HEK293 (cell line): Measurements from ENCODE around the gene LAPTM4A.

Experiments
- EGR2 ChIP-seq: fragments of 450-650 bp; formaldehyde crosslinking; IDR thresholded peaks from 2 replicates; pipeline ENCODE4 v1.5.1; 2016; ENCODE audit warnings: low read depth, missing biosample characterization, missing genetic modification characterization
- KLF10 ChIP-seq: fragments of 450-650 bp; IDR thresholded peaks from 2 replicates; pipeline ENCODE4 v1.5.1; 2018; ENCODE audit warnings: missing biosample characterization, mild to moderate bottlenecking, missing genetic modification characterization
- KLF7 ChIP-seq: fragments of 450-650 bp; formaldehyde crosslinking; IDR thresholded peaks from 2 replicates; pipeline ENCODE4 v1.5.1; 2016; ENCODE audit warnings: missing biosample characterization, missing genetic modification characterization, borderline replicate concordance
- SCRT1 ChIP-seq: fragments of 450-650 bp; formaldehyde crosslinking; IDR thresholded peaks from 2 replicates; pipeline ENCODE4 v1.5.1; 2016; ENCODE audit warnings: missing biosample characterization, missing genetic modification characterization, borderline replicate concordance
- ZBTB17 ChIP-seq: fragments of 450-650 bp; formaldehyde crosslinking; IDR thresholded peaks from 2 replicates; pipeline ENCODE4 v1.5.1; 2016; ENCODE audit warnings: missing biosample characterization, missing genetic modification characterization
- ZBTB7A ChIP-seq: fragments of 450-650 bp; formaldehyde crosslinking; IDR thresholded peaks from 2 replicates; pipeline ENCODE4 v1.5.1; 2016; ENCODE audit warnings: low read depth, missing biosample characterization, missing genetic modification characterization
- ZEB2 ChIP-seq: fragments of 450-650 bp; formaldehyde crosslinking; IDR thresholded peaks from 2 replicates; pipeline ENCODE4 v1.5.1; 2016; ENCODE audit warnings: missing biosample characterization, missing genetic modification characterization
- ZFHX2 ChIP-seq: fragments of 450-650 bp; formaldehyde crosslinking; conservative IDR thresholded peaks from 2 replicates; pipeline ENCODE4 v1.5.1; 2016; ENCODE audit warnings: missing biosample characterization, missing genetic modification characterization
- ZNF335 ChIP-seq: fragments of 450-650 bp; formaldehyde crosslinking; conservative IDR thresholded peaks from 2 replicates; pipeline ENCODE4 v1.5.1; 2016; ENCODE audit warnings: missing biosample characterization, missing genetic modification characterization
- ZNF341 ChIP-seq: fragments of 450-650 bp; formaldehyde crosslinking; IDR thresholded peaks from 2 replicates; pipeline ENCODE4; 2016; ENCODE audit warnings: low read depth, missing biosample characterization, missing genetic modification characterization
- ZNF391 ChIP-seq: fragments of 450-650 bp; formaldehyde crosslinking; IDR thresholded peaks from 2 replicates; pipeline ENCODE4 v1.5.1; 2016; ENCODE audit warnings: low read depth, missing biosample characterization, missing genetic modification characterization, borderline replicate concordance
- ZNF501 ChIP-seq: fragments of 450-650 bp; formaldehyde crosslinking; IDR thresholded peaks from 2 replicates; pipeline ENCODE4 v1.5.1; 2016; ENCODE audit warnings: missing biosample characterization, missing genetic modification characterization
- ZNF561 ChIP-seq: fragments of 450-650 bp; IDR thresholded peaks from 2 replicates; pipeline ENCODE4 v1.5.1; 2018; ENCODE audit warnings: missing biosample characterization, missing genetic modification characterization, borderline replicate concordance
- ZNF777 ChIP-seq: fragments of 450-650 bp; formaldehyde crosslinking; IDR thresholded peaks from 2 replicates; pipeline ENCODE4 v1.5.1; 2017; ENCODE audit warnings: missing biosample characterization, missing genetic modification characterization, borderline replicate concordance
- TF ChIP-seq, protein P1 (sequence below): fragments of 450-650 bp; formaldehyde crosslinking; IDR thresholded peaks from 2 replicates; pipeline ENCODE4 v1.5.1; 2016; ENCODE audit warnings: missing biosample characterization, missing genetic modification characterization
- TF ChIP-seq, protein P2 (sequence below): fragments of 450-650 bp; IDR thresholded peaks from 2 replicates; pipeline ENCODE4 v1.5.1; 2018; ENCODE audit warnings: missing biosample characterization, missing genetic modification characterization
- TF ChIP-seq, protein P3 (sequence below): fragments of 450-650 bp; formaldehyde crosslinking; IDR thresholded peaks from 2 replicates; pipeline ENCODE4 v1.5.1; 2017; ENCODE audit warnings: missing biosample characterization, missing genetic modification characterization
- TF ChIP-seq, protein P4 (sequence below): fragments of 450-650 bp; formaldehyde crosslinking; IDR thresholded peaks from 2 replicates; pipeline ENCODE4 v1.5.1; 2016; ENCODE audit warnings: missing biosample characterization, missing genetic modification characterization
- TF ChIP-seq, protein P5 (sequence below): fragments of 450-650 bp; formaldehyde crosslinking; IDR thresholded peaks from 2 replicates; pipeline ENCODE4 v1.5.1; 2016; ENCODE audit warnings: missing biosample characterization, missing genetic modification characterization
- TF ChIP-seq, protein P6 (sequence below): fragments of 450-650 bp; formaldehyde crosslinking; IDR thresholded peaks from 2 replicates; pipeline ENCODE4 v1.5.1; 2017; ENCODE audit warnings: missing biosample characterization, missing genetic modification characterization
- TF ChIP-seq, protein P7 (sequence below): fragments of 450-650 bp; formaldehyde crosslinking; optimal IDR thresholded peaks from 2 replicates; pipeline ENCODE3; 2016; ENCODE audit warnings: missing biosample characterization, mild to moderate bottlenecking, missing genetic modification characterization

Gene LAPTM4A

DNA sequence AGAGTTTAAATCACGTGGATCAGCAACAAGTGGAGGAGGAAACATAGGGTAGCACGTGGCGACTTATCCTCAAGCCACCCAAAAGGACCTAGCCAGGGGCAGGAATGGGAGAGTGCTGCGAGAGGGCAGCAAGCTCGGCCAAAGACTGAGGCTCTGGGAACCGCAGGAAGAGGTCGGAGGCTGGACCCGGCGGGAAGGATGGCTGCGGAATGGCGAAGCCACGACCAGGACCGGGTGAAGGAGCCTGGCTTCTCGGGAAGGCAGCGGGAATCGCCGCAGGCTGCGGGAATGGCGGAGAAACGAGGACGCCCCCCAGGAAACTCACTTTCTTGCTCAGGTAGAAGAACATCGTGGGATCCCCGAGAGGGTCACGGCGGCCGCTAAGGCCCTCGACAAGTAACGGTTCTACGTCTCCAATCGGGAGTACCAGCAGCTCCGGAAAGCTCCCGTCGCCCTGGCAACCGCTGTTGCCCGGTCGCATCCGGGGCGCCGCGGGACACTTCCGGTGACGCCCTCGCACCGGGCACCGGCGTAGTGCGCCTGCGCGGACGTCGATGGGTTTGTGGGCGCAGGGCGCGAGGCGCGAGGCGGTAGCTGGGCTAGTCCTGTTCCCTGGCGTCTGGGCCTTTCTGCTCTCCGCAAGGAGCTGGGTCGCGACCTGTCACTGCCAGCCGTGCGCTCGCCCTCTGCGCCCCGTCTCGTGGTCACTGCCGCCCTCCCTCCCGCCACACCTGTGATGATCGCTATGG is 61.6 kb downstream of the LAPTM4A start, which contains the start of gene WDR35 (continued):
- TF ChIP-seq, protein P1, sequence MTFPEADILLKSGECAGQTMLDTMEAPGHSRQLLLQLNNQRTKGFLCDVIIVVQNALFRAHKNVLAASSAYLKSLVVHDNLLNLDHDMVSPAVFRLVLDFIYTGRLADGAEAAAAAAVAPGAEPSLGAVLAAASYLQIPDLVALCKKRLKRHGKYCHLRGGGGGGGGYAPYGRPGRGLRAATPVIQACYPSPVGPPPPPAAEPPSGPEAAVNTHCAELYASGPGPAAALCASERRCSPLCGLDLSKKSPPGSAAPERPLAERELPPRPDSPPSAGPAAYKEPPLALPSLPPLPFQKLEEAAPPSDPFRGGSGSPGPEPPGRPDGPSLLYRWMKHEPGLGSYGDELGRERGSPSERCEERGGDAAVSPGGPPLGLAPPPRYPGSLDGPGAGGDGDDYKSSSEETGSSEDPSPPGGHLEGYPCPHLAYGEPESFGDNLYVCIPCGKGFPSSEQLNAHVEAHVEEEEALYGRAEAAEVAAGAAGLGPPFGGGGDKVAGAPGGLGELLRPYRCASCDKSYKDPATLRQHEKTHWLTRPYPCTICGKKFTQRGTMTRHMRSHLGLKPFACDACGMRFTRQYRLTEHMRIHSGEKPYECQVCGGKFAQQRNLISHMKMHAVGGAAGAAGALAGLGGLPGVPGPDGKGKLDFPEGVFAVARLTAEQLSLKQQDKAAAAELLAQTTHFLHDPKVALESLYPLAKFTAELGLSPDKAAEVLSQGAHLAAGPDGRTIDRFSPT = peak; percentile 95
- peak; percentile 57 for TF ChIP-seq ZNF335
- TF ChIP-seq ZBTB17 (tag by site-specific recombination) = peak; percentile 86
- TF ChIP-seq, protein P2, sequence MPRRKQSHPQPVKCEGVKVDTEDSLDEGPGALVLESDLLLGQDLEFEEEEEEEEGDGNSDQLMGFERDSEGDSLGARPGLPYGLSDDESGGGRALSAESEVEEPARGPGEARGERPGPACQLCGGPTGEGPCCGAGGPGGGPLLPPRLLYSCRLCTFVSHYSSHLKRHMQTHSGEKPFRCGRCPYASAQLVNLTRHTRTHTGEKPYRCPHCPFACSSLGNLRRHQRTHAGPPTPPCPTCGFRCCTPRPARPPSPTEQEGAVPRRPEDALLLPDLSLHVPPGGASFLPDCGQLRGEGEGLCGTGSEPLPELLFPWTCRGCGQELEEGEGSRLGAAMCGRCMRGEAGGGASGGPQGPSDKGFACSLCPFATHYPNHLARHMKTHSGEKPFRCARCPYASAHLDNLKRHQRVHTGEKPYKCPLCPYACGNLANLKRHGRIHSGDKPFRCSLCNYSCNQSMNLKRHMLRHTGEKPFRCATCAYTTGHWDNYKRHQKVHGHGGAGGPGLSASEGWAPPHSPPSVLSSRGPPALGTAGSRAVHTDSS (tag by site-specific recombination) = no peak
- peak; percentile 76 for TF ChIP-seq ZFHX2
- TF ChIP-seq KLF10 (tag by site-specific recombination) = peak; percentile 33; the same call in 1 of the 2 replicates
- TF ChIP-seq ZNF501 (tag by site-specific recombination) = peak; percentile 41; the same call in 1 of the 2 replicates
- TF ChIP-seq ZNF341 (tag by site-specific recombination) = peak; percentile 96
- TF ChIP-seq, protein P3, sequence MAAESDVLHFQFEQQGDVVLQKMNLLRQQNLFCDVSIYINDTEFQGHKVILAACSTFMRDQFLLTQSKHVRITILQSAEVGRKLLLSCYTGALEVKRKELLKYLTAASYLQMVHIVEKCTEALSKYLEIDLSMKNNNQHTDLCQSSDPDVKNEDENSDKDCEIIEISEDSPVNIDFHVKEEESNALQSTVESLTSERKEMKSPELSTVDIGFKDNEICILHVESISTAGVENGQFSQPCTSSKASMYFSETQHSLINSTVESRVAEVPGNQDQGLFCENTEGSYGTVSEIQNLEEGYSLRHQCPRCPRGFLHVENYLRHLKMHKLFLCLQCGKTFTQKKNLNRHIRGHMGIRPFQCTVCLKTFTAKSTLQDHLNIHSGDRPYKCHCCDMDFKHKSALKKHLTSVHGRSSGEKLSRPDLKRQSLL (tag by site-specific recombination) = no peak
- peak; percentile 34; the same call in 1 of the 2 replicates for TF ChIP-seq ZNF391 (tag by site-specific recombination)
- TF ChIP-seq, protein P4, sequence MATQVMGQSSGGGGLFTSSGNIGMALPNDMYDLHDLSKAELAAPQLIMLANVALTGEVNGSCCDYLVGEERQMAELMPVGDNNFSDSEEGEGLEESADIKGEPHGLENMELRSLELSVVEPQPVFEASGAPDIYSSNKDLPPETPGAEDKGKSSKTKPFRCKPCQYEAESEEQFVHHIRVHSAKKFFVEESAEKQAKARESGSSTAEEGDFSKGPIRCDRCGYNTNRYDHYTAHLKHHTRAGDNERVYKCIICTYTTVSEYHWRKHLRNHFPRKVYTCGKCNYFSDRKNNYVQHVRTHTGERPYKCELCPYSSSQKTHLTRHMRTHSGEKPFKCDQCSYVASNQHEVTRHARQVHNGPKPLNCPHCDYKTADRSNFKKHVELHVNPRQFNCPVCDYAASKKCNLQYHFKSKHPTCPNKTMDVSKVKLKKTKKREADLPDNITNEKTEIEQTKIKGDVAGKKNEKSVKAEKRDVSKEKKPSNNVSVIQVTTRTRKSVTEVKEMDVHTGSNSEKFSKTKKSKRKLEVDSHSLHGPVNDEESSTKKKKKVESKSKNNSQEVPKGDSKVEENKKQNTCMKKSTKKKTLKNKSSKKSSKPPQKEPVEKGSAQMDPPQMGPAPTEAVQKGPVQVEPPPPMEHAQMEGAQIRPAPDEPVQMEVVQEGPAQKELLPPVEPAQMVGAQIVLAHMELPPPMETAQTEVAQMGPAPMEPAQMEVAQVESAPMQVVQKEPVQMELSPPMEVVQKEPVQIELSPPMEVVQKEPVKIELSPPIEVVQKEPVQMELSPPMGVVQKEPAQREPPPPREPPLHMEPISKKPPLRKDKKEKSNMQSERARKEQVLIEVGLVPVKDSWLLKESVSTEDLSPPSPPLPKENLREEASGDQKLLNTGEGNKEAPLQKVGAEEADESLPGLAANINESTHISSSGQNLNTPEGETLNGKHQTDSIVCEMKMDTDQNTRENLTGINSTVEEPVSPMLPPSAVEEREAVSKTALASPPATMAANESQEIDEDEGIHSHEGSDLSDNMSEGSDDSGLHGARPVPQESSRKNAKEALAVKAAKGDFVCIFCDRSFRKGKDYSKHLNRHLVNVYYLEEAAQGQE (tag by site-specific recombination) = peak; percentile 85
- peak; percentile 85 for TF ChIP-seq ZEB2
- TF ChIP-seq, protein P5, sequence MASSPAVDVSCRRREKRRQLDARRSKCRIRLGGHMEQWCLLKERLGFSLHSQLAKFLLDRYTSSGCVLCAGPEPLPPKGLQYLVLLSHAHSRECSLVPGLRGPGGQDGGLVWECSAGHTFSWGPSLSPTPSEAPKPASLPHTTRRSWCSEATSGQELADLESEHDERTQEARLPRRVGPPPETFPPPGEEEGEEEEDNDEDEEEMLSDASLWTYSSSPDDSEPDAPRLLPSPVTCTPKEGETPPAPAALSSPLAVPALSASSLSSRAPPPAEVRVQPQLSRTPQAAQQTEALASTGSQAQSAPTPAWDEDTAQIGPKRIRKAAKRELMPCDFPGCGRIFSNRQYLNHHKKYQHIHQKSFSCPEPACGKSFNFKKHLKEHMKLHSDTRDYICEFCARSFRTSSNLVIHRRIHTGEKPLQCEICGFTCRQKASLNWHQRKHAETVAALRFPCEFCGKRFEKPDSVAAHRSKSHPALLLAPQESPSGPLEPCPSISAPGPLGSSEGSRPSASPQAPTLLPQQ = 0 out of 2 replicates have a peak, but pooled peaks have one; percentile 19
- TF ChIP-seq ZNF561 (tag by site-specific recombination) = peak; percentile 27; the same call in 1 of the 2 replicates
- no peak for TF ChIP-seq ZBTB7A (tag by site-specific recombination)
- peak; percentile 95 for TF ChIP-seq SCRT1
- TF ChIP-seq, protein P6, sequence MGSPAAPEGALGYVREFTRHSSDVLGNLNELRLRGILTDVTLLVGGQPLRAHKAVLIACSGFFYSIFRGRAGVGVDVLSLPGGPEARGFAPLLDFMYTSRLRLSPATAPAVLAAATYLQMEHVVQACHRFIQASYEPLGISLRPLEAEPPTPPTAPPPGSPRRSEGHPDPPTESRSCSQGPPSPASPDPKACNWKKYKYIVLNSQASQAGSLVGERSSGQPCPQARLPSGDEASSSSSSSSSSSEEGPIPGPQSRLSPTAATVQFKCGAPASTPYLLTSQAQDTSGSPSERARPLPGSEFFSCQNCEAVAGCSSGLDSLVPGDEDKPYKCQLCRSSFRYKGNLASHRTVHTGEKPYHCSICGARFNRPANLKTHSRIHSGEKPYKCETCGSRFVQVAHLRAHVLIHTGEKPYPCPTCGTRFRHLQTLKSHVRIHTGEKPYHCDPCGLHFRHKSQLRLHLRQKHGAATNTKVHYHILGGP (tag by site-specific recombination) = no peak
- peak; percentile 36 for TF ChIP-seq EGR2 (tag by site-specific recombination)
- peak; percentile 39; the same call in 1 of the 2 replicates for TF ChIP-seq ZNF777
- TF ChIP-seq, protein P7, sequence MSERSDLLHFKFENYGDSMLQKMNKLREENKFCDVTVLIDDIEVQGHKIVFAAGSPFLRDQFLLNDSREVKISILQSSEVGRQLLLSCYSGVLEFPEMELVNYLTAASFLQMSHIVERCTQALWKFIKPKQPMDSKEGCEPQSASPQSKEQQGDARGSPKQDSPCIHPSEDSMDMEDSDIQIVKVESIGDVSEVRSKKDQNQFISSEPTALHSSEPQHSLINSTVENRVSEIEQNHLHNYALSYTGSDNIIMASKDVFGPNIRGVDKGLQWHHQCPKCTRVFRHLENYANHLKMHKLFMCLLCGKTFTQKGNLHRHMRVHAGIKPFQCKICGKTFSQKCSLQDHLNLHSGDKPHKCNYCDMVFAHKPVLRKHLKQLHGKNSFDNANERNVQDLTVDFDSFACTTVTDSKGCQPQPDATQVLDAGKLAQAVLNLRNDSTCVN (tag by site-specific recombination) = peak; percentile 62
- TF ChIP-seq KLF7 = peak; percentile 10; the same call in 1 of the 2 replicates
